ENCODE results near the gene BUB3.

The BUB3 gene

GRCh38 chr10:123148414-123149161, 5.6 kb upstream of the BUB3 start:
- Histone ChIP-seq H3K14ac (ENCODE audit: low read length in 2 of 2) (no peak overlapping the region), H4K91ac (ENCODE audit: low read length) (no peak overlapping the region), H3K36me3 (ENCODE audit: control insufficient read depth in 1 of 2, insufficient read depth in 2 of 2, low read depth in 1 of 2, low read length in 2 of 2) (no peaks in the 10 kb centered on the region), H3K4me1 (ENCODE audit: control insufficient read depth, insufficient read depth, low read depth, low read length) (peaks cover 42% of the 10 kb centered on the region), H3K27ac (ENCODE audit: low read length, poor library complexity, severe bottlenecking) (no peak overlapping the region), H2BK120ac (ENCODE audit: low read depth, low read length) (no peak overlapping the region), H3K79me1 (replicated peaks; ENCODE audit: low read length, poor library complexity, severe bottlenecking) (no peaks in the 10 kb centered on the region), H2AFZ (ENCODE audit: low read depth, low read length) (no peak overlapping the region), H3K9ac (ENCODE audit: low read length) (no peak overlapping the region), H3K4ac (ENCODE audit: low read depth in 1 of 2, low read length in 2 of 2) (no peak overlapping the region), H4K8ac (ENCODE audit: low read length) (no peak overlapping the region), H2BK15ac (ENCODE audit: low read depth, poor library complexity, severe bottlenecking) (no peak overlapping the region), H2AK5ac (ENCODE audit: low read length, severe bottlenecking) (no peak overlapping the region), H3K9me3 (ENCODE audit: control insufficient read depth, low read length) (no peaks in the 10 kb centered on the region), H3K4me3 (ENCODE audit: insufficient read depth in 1 of 2, low read depth in 1 of 2, low read length in 2 of 2) (no peak overlapping the region), H2BK5ac (ENCODE audit: low read depth, low read length, poor library complexity, severe bottlenecking) (no peak overlapping the region), H3K18ac (ENCODE audit: low read depth in 1 of 2, low read length in 2 of 2) (no peak overlapping the region), H3K27me3 (ENCODE audit: control insufficient read depth in 1 of 2, insufficient read depth in 1 of 2, low read length in 2 of 2) (peaks cover 92% of the 10 kb centered on the region in 2 experiments), H2BK12ac (ENCODE audit: low read length in 2 of 2) (no peak overlapping the region), H3K23ac (ENCODE audit: low read length in 2 of 2) (no peak overlapping the region), H3K4me2 (ENCODE audit: low read length, poor library complexity, severe bottlenecking) (peak overlapping the region; percentile 18)
- WGBS, result under 1% methylated on average over 48 of the region's 55 CpGs
- DNase-seq, result peak; percentile 20

- Histone ChIP-seq H3K4me1 (ENCODE audit: control insufficient read depth, insufficient read depth, low read depth, low read length) (peaks cover 42% of the 10 kb centered on the region), H3K4me3 (ENCODE audit: insufficient read depth in 1 of 2, low read depth in 1 of 2, low read length in 2 of 2) (peak overlapping the region; percentile 56 to 75), H3K36me3 (ENCODE audit: control insufficient read depth in 1 of 2, insufficient read depth in 2 of 2, low read depth in 1 of 2, low read length in 2 of 2) (no peaks in the 10 kb centered on the region), H3K18ac (ENCODE audit: low read depth in 1 of 2, low read length in 2 of 2) (no peak overlapping the region), H3K9ac (ENCODE audit: low read length) (no peak overlapping the region), H2BK15ac (ENCODE audit: low read depth, poor library complexity, severe bottlenecking) (no peak overlapping the region), H3K9me3 (ENCODE audit: control insufficient read depth, low read length) (no peaks in the 10 kb centered on the region), H3K14ac (ENCODE audit: low read length in 2 of 2) (no peak overlapping the region), H2BK12ac (ENCODE audit: low read length in 2 of 2) (no peak overlapping the region), H4K8ac (ENCODE audit: low read length) (no peak overlapping the region), H4K91ac (ENCODE audit: low read length) (no peak overlapping the region), H3K23ac (ENCODE audit: low read length in 2 of 2) (peak overlapping the region in 1 of 2 experiments; percentile 83), H2AK5ac (ENCODE audit: low read length, severe bottlenecking) (no peak overlapping the region), H3K27me3 (ENCODE audit: control insufficient read depth in 1 of 2, insufficient read depth in 1 of 2, low read length in 2 of 2) (peaks cover 86 to 87% of the 10 kb centered on the region in 2 experiments), H3K79me1 (replicated peaks; ENCODE audit: low read length, poor library complexity, severe bottlenecking) (no peaks in the 10 kb centered on the region), H2BK5ac (ENCODE audit: low read depth, low read length, poor library complexity, severe bottlenecking) (no peak overlapping the region), H3K27ac (ENCODE audit: low read length, poor library complexity, severe bottlenecking) (no peak overlapping the region), H2BK120ac (ENCODE audit: low read depth, low read length) (no peak overlapping the region), H2AFZ (ENCODE audit: low read depth, low read length) (no peak overlapping the region), H3K4me2 (ENCODE audit: low read length, poor library complexity, severe bottlenecking) (peak overlapping the region; percentile 81), H3K4ac (ENCODE audit: low read depth in 1 of 2, low read length in 2 of 2) (no peak overlapping the region)
- no peak for DNase-seq
- 2% methylated on average over 12 of the region's 12 CpGs for WGBS
These were observed 5.0 kb upstream of the BUB3 start for GRCh38 chr10:123149162-123149567.

GRCh38 chr10:123149568-123150270, 4.5 kb upstream of the BUB3 start:
- Histone ChIP-seq H3K4ac (ENCODE audit: low read depth in 1 of 2, low read length in 2 of 2) (no peak overlapping the region), H2BK15ac (ENCODE audit: low read depth, poor library complexity, severe bottlenecking) (no peak overlapping the region), H2BK120ac (ENCODE audit: low read depth, low read length) (no peak overlapping the region), H3K9me3 (ENCODE audit: control insufficient read depth, low read length) (no peaks in the 10 kb centered on the region), H3K4me2 (ENCODE audit: low read length, poor library complexity, severe bottlenecking) (peak overlapping the region; percentile 81), H3K9ac (ENCODE audit: low read length) (no peak overlapping the region), H3K79me1 (replicated peaks; ENCODE audit: low read length, poor library complexity, severe bottlenecking) (no peaks in the 10 kb centered on the region), H2AK5ac (ENCODE audit: low read length, severe bottlenecking) (no peak overlapping the region), H4K8ac (ENCODE audit: low read length) (peak overlapping the region; percentile 46), H2AFZ (ENCODE audit: low read depth, low read length) (peak overlapping the region; percentile 95), H3K27me3 (ENCODE audit: control insufficient read depth in 1 of 2, insufficient read depth in 1 of 2, low read length in 2 of 2) (peaks cover 81% of the 10 kb centered on the region in 2 experiments), H3K18ac (ENCODE audit: low read depth in 1 of 2, low read length in 2 of 2) (peak overlapping the region in 1 of 2 experiments; percentile 57), H2BK5ac (ENCODE audit: low read depth, low read length, poor library complexity, severe bottlenecking) (no peak overlapping the region), H3K23ac (ENCODE audit: low read length in 2 of 2) (peak overlapping the region in 1 of 2 experiments; percentile 83), H3K4me1 (ENCODE audit: control insufficient read depth, insufficient read depth, low read depth, low read length) (peaks cover 42% of the 10 kb centered on the region), H3K14ac (ENCODE audit: low read length in 2 of 2) (peak overlapping the region in 1 of 2 experiments; percentile 38), H2BK12ac (ENCODE audit: low read length in 2 of 2) (no peak overlapping the region), H3K36me3 (ENCODE audit: control insufficient read depth in 1 of 2, insufficient read depth in 2 of 2, low read depth in 1 of 2, low read length in 2 of 2) (no peaks in the 10 kb centered on the region), H3K27ac (ENCODE audit: low read length, poor library complexity, severe bottlenecking) (no peak overlapping the region), H4K91ac (ENCODE audit: low read length) (no peak overlapping the region), H3K4me3 (ENCODE audit: insufficient read depth in 1 of 2, low read depth in 1 of 2, low read length in 2 of 2) (peak overlapping the region; percentile 56 to 75)
- DNase-seq, result peak; percentile 57
- under 1% methylated on average over 73 of the region's 76 CpGs for WGBS

- WGBS, result 5% methylated on average over 20 of the region's 34 CpGs
- Histone ChIP-seq H3K4me2 (ENCODE audit: low read length, poor library complexity, severe bottlenecking) (peak overlapping the region; percentile 83), H3K9ac (ENCODE audit: low read length) (no peak overlapping the region), H3K4me1 (ENCODE audit: control insufficient read depth, insufficient read depth, low read depth, low read length) (peaks cover 38% of the 10 kb centered on the region), H2BK12ac (ENCODE audit: low read length in 2 of 2) (no peak overlapping the region), H2BK15ac (ENCODE audit: low read depth, poor library complexity, severe bottlenecking) (no peak overlapping the region), H2AFZ (ENCODE audit: low read depth, low read length) (peak overlapping the region; percentile 30), H3K79me1 (replicated peaks; ENCODE audit: low read length, poor library complexity, severe bottlenecking) (no peaks in the 10 kb centered on the region), H2BK5ac (ENCODE audit: low read depth, low read length, poor library complexity, severe bottlenecking) (no peak overlapping the region), H3K18ac (ENCODE audit: low read depth in 1 of 2, low read length in 2 of 2) (no peak overlapping the region), H3K23ac (ENCODE audit: low read length in 2 of 2) (no peak overlapping the region), H2BK120ac (ENCODE audit: low read depth, low read length) (no peak overlapping the region), H3K4me3 (ENCODE audit: insufficient read depth in 1 of 2, low read depth in 1 of 2, low read length in 2 of 2) (peak overlapping the region; percentile 14 to 75), H3K27ac (ENCODE audit: low read length, poor library complexity, severe bottlenecking) (no peak overlapping the region), H3K4ac (ENCODE audit: low read depth in 1 of 2, low read length in 2 of 2) (no peak overlapping the region), H4K91ac (ENCODE audit: low read length) (no peak overlapping the region), H2AK5ac (ENCODE audit: low read length, severe bottlenecking) (no peak overlapping the region), H3K9me3 (ENCODE audit: control insufficient read depth, low read length) (no peaks in the 10 kb centered on the region), H4K8ac (ENCODE audit: low read length) (no peak overlapping the region), H3K36me3 (ENCODE audit: control insufficient read depth in 1 of 2, insufficient read depth in 2 of 2, low read depth in 1 of 2, low read length in 2 of 2) (peaks cover 0 to 2% of the 10 kb centered on the region in 2 experiments), H3K27me3 (ENCODE audit: control insufficient read depth in 1 of 2, insufficient read depth in 1 of 2, low read length in 2 of 2) (peaks cover 74% of the 10 kb centered on the region in 2 experiments), H3K14ac (ENCODE audit: low read length in 2 of 2) (no peak overlapping the region)
- DNase-seq, result no peak
These were observed 3.8 kb upstream of the BUB3 start for GRCh38 chr10:123150271-123150985.
